ENCODE measurements around the gene SLC50A1.
A peak's percentile ranks its signal among the peaks of the same experiment; 100 is the strongest.

The SLC50A1 gene

GRCh38 chr1:155171836-155172731, 36.4 kb downstream of the SLC50A1 start:
- DNase-seq, result no peak

- DNase-seq, result peak; percentile 93
Measured at GRCh38 chr1:155172732-155173477, 37.3 kb downstream of the SLC50A1 start, which contains the start of gene KRTCAP2. TSS of gene KRTCAP2 (minus strand) at chr1:155173304. CDS start at chr1:155173224, 80 bp downstream.

- no peak for DNase-seq
Measured at GRCh38 chr1:155173478-155174323, 38.0 kb downstream of the SLC50A1 start, which contains the start of gene TRIM46. TSS of gene TRIM46 (plus strand) at chr1:155173849. CDS start at chr1:155173967, 118 bp downstream.

- DNase-seq, result no peak
Measured at GRCh38 chr1:155174324-155175280, 39.0 kb downstream of the SLC50A1 start.

GRCh38 chr1:155175281-155175926, 39.8 kb downstream of the SLC50A1 start:
- no peak for DNase-seq

GRCh38 chr1:155175927-155176371, 40.3 kb downstream of the SLC50A1 start:
- DNase-seq, result peak; percentile 16 to 29

GRCh38 chr1:155176544-155177071, 41.0 kb downstream of the SLC50A1 start:
- DNase-seq, result peak; percentile 71 to 76

GRCh38 chr1:155177192-155177917, 41.7 kb downstream of the SLC50A1 start:
- DNase-seq, result no peak

GRCh38 chr1:155177918-155178281, 42.2 kb downstream of the SLC50A1 start:
- no peak for DNase-seq

GRCh38 chr1:155178441-155179111, 42.9 kb downstream of the SLC50A1 start:
- peak; percentile 16 to 41 for DNase-seq

- no peak for DNase-seq
Measured at GRCh38 chr1:155179112-155180031, 43.7 kb downstream of the SLC50A1 start.

GRCh38 chr1:155181371-155182051, 45.9 kb downstream of the SLC50A1 start:
- no peak for DNase-seq

GRCh38 chr1:155182052-155182550, 46.4 kb downstream of the SLC50A1 start:
- no peak for DNase-seq

GRCh38 chr1:155183775-155184221, 48.1 kb downstream of the SLC50A1 start:
- DNase-seq, result no peak

GRCh38 chr1:155184351-155184811, 48.7 kb downstream of the SLC50A1 start:
- no peak for DNase-seq

GRCh38 chr1:155184835-155185782, 49.5 kb downstream of the SLC50A1 start:
- no peak for DNase-seq

All from AML-193 (cell line).